ENCODE results near the gene FAM20A. TPM values are rescaled to one million over a fixed set of nuclear protein-coding genes. Genes with fewer than 3 reads are reported as not detected.
A peak's percentile ranks its signal among the peaks of the same experiment; 100 is the strongest.

Gene FAM20A
- total and polyA plus RNA-seq, 2 of the 8 experiments (the other 6 are each of a cell fraction or from before 2014, with no cell fraction given), result 3.6 to 11.9 TPM

- no peak for TF ChIP-seq POLR2AphosphoS5 (IDR thresholded peaks at IDR 0.05; ENCODE audit: low read depth, low read length)
- no peak for TF ChIP-seq RXRA (IDR thresholded peaks at IDR 0.05; ENCODE audit: insufficient read depth, low read depth, low read length)
- TF ChIP-seq RAD21 (IDR thresholded peaks at IDR 0.05 in 1 of 2, conservative IDR thresholded peaks at IDR 0.05 in 1 of 2; ENCODE audit: low read depth in 2 of 2, low read length in 2 of 2), result peak; percentile 80 to 91
- TF ChIP-seq SAP30 (IDR thresholded peaks at IDR 0.05; ENCODE audit: insufficient read depth, insufficient replicate concordance, low read length), result no peak
- TF ChIP-seq MAFK (IDR thresholded peaks at IDR 0.05; ENCODE audit: low read depth, low read length), result no peak
- TF ChIP-seq, protein P1, sequence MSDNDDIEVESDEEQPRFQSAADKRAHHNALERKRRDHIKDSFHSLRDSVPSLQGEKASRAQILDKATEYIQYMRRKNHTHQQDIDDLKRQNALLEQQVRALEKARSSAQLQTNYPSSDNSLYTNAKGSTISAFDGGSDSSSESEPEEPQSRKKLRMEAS (IDR thresholded peaks at IDR 0.05), result peak; percentile 23; the same call in 1 of the 2 replicates
- TF ChIP-seq TAF1 (IDR thresholded peaks at IDR 0.05; ENCODE audit: low read depth, low read length), result no peak
- TF ChIP-seq KDM1A (IDR thresholded peaks at IDR 0.05; ENCODE audit: borderline replicate concordance, low read length), result no peak
- TF ChIP-seq SP2 (IDR thresholded peaks at IDR 0.05; ENCODE audit: low read length), result no peak
- TF ChIP-seq FOSL1 (IDR thresholded peaks at IDR 0.05; ENCODE audit: insufficient read depth, low read depth, low read length), result no peak
- no peak for TF ChIP-seq ZNF274 (IDR thresholded peaks at IDR 0.05; ENCODE audit: borderline replicate concordance, extremely low read depth, low read length)
- no peak for TF ChIP-seq RBBP5 (IDR thresholded peaks at IDR 0.05; ENCODE audit: borderline replicate concordance, low read depth, low read length)
- TF ChIP-seq EGR1 (IDR thresholded peaks at IDR 0.05; ENCODE audit: borderline replicate concordance, low read depth, low read length), result no peak
- no peak for TF ChIP-seq NANOG (IDR thresholded peaks at IDR 0.05; ENCODE audit: insufficient read depth, low read depth, low read length, poor library complexity, severe bottlenecking)
- TF ChIP-seq E2F6 (IDR thresholded peaks at IDR 0.05), result no peak
- TF ChIP-seq CREB1 (IDR thresholded peaks at IDR 0.05), result no peak
- TF ChIP-seq CTBP2 (IDR thresholded peaks at IDR 0.05; ENCODE audit: borderline replicate concordance, insufficient read depth, insufficient read length, low read length), result no peak
- TF ChIP-seq JUN (IDR thresholded peaks at IDR 0.05; ENCODE audit: low read depth, low read length), result no peak
- TF ChIP-seq, protein P2, sequence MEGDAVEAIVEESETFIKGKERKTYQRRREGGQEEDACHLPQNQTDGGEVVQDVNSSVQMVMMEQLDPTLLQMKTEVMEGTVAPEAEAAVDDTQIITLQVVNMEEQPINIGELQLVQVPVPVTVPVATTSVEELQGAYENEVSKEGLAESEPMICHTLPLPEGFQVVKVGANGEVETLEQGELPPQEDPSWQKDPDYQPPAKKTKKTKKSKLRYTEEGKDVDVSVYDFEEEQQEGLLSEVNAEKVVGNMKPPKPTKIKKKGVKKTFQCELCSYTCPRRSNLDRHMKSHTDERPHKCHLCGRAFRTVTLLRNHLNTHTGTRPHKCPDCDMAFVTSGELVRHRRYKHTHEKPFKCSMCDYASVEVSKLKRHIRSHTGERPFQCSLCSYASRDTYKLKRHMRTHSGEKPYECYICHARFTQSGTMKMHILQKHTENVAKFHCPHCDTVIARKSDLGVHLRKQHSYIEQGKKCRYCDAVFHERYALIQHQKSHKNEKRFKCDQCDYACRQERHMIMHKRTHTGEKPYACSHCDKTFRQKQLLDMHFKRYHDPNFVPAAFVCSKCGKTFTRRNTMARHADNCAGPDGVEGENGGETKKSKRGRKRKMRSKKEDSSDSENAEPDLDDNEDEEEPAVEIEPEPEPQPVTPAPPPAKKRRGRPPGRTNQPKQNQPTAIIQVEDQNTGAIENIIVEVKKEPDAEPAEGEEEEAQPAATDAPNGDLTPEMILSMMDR (IDR thresholded peaks at IDR 0.05; ENCODE audit: control extremely low read depth in 1 of 3, insufficient read depth in 1 of 3, low read depth in 1 of 3, low read length in 3 of 3), result peak; percentile 46 to 88 (median 85)
- no peak for TF ChIP-seq KDM5A (IDR thresholded peaks at IDR 0.05; ENCODE audit: low read length)
- TF ChIP-seq JUND (IDR thresholded peaks at IDR 0.05; ENCODE audit: low read length), result no peak
- 0 out of 2 replicates have a peak, but pooled peaks have one; percentile 41 for TF ChIP-seq YY1 (IDR thresholded peaks at IDR 0.05; ENCODE audit: low read depth, low read length)
Measured at GRCh38 chr17:68613739-68614298, 12.7 kb upstream of the FAM20A start (continued).
